HG03159 (cell line): ENCODE data around the gene EIF1AY.
"Not testable (repeated sequence)": the region's sequence is repeated elsewhere in the genome, so short reads cannot be mapped to it uniquely, and the experiment has no call there.

Source experiments
- ATAC-seq: cut with Tn5 transposase; IDR thresholded peaks from one replicate; pipeline ENCODE4 v1.9.1; 2021; ENCODE audit warnings: mild to moderate bottlenecking, moderate library complexity; ENCODE audit not compliant: unreplicated experiment

Gene EIF1AY, protein sequence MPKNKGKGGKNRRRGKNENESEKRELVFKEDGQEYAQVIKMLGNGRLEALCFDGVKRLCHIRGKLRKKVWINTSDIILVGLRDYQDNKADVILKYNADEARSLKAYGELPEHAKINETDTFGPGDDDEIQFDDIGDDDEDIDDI

DNA sequence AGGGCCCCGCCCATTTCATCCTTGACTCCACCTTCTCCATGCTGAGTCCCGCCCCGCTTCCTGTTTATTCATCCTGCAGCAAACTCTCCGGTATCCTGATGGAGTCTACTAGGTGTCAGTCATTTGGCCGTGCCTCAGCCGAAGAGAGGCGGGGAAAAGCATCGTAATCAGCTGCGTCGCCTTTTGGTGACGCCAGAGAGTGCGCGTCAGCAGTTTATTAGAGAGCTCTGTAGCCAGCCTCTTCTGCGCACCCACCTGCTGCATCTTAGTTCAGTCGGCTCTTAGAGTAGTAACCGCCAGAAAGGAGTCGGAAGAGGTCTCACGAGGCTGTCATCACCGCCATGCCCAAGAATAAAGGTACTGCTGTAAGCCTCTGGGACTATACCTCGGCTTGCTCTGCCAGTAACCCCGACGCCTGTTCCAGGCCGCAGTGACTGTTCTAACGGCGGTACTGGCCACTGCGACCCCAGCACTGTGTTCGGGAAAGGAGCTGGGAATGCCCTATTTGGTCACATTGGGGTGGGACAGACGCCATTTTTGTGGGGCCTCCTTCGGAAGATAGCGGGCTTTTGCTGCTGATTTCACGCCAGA lies at the start of gene EIF1AY:
Gene EIF1AY (plus strand): TSS at position 246 of the 591 bp plus-strand sequence. CDS start 96 bp downstream, at position 342.
- no peak for ATAC-seq

GRCh38 chrY:20528435-20528834 lies 47.1 kb upstream of the EIF1AY start:
- no peak for ATAC-seq

DNA sequence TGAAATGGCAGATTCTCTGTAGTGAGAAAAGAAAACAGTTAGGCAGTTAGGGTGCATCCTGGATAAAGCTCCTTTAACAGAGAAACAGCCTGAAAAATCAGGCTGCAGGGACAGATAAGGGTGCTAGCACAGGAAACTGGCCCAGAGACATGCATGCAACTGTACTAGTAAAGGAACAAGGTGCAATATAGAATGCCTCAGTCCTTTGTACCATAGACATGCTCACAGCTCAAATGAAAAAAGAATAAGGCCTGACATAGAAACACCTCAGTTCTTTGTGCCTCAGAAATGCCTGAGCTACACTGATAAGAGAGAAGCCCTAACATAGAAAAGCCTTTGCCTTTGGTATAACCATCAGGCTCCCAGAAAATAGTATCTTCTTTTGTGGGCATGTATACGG lies 37.4 kb upstream of the EIF1AY start:
- no peak for ATAC-seq

DNA sequence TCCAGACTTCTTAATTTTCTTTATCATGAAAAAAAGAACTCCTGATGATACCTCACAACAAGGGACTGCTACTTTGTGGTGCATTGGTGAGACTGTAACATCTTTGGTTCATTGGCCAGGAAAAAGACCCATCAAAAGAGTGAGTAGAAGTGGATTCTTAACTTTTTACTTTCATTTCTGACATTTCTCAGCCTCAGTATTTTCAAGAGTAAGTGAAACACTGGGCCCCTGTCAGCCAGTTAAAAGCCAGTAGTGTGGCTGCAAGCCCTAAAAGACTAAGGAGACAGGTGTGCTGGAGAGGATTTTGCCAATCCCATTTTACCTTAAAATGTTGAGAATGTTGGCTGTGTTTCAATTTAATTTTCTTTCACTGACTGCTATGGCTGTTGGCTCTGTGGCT lies 36.6 kb upstream of the EIF1AY start:
- ATAC-seq = no peak

DNA sequence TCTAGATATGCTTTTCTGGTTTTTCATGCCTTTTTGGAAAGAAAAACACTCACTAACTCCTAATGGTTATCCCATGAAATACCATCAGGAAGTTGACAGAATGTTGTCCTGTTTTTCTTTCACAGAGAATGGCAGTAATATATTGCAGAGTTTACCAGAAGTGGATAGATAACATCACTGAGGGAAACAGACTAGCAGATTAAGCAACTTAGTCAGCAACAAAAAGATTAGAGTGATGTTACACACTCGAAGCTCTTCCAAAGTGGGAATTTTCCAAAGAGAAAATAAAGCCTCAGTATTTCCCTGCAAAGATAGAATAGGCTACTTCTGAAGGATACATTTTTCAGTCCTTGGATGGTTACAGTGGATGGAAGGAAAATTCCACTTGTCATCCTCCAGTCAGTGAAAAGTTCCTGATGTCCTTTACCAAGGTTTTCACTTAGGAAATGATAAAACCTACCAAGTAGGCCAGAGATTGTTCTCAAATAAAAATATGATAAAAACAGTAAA lies 31.1 kb upstream of the EIF1AY start:
- ATAC-seq = no peak

DNA sequence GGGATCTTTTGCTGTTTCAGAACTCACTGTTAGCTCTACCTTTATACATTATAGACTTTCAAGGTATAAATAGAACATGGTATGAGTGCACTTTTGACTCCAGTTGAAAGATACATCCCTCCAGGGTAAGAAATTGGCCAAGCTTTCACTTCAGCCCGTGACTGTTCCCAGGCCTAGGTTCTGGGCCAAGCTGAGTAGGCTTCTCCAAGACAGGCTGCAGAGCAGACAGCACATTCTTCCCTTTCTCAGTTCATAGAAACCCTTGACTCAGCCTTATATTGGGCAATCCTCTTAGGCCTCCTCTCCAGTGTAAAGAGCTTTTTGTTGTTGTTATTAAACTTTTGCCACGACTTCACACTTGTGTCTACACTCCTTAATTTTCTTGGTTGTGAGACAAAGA lies 29.5 kb upstream of the EIF1AY start:
- no peak for ATAC-seq

DNA sequence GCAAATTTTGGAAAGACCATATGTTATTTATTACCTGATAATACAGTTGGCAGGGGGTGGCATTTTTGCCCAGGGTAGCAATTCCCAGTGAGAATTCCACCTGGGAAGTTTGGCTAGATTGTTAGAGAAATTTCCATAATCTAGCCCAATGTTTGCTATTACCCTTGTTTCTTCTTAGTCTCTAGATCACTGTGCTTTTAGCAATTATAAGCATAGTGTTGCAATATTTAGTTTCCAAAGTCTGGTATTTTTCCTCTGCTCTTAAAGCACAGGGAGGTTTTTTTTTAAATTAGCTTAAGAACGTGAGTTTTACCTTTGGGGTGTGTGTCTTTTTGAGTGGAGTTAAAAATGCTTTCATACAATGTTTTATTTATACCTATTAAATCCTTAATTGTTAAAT lies 26.3 kb upstream of the EIF1AY start:
- ATAC-seq = no peak

- ATAC-seq = no peak
Observed at GRCh38 chrY:20551840-20552239, 23.7 kb upstream of the EIF1AY start.

GRCh38 chrY:20552764-20553323 lies 22.7 kb upstream of the EIF1AY start:
- ATAC-seq = not testable (repeated sequence)

GRCh38 chrY:20555820-20556219 lies 19.8 kb upstream of the EIF1AY start:
- ATAC-seq = no peak

DNA sequence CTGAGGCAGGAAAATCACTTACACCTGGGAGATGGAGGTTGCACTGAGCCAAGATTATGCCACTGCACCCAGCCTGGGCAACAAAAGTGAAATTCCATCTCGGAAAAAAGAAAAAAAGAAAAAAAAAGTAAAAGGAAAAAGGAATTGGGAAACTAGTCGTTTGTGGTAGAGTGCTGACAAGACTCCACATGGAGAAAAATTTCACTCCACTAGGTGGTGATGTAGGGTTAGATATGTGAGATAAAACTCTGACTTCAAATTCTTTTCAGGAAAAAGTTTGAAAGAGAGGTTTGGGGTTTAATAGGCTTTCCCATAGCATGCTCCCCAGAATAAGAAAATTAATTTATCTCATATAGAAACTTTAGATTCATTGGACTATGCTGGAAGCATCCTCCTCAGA lies 16.9 kb upstream of the EIF1AY start:
- ATAC-seq = no peak

- ATAC-seq = no peak
Observed at GRCh38 chrY:20559873-20560512, 15.6 kb upstream of the EIF1AY start.

DNA sequence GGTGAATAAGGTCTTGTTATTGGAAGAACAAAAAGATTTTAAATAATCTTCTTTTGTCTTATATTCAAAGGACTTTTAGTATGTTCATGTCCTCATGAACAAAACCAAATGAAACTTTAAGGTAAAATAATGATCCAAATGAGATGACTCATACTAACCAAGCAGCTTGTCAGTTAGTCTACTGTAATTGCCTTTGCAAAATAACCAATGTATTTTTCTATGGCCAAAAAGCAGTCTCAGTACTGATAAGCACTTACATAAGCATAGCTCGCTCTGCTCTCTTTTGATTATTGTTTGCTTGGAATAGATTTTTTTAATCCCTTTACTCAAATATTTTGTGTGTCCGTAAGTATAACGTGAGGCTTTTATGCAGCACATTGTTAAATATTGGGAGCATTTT lies 4.3 kb upstream of the EIF1AY start:
- ATAC-seq = no peak

- ATAC-seq = no peak
Observed at GRCh38 chrY:20576506-20576905, 930 bp downstream of the EIF1AY start.

DNA sequence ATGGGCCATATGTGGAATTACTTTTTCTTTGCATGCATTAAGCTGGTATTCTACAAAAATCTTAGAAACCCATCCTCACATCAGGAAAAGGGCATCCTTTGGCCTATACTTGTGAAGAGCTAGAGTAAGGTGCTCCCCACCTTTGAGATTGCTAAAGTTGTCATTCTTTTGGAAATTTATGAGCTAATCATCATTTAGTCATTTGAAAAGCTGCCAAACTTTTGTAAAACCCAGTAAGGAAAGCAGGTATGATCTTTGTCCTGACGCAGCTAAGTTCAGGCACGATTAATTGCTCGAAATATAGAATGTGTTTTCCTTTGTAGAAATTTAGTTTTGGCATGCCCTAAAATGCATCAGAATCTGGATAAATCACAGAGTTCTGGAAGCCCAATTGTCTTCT lies 2.6 kb downstream of the EIF1AY start:
- no peak for ATAC-seq

GRCh38 chrY:20581687-20582086 lies 6.1 kb downstream of the EIF1AY start:
- ATAC-seq = no peak

GRCh38 chrY:20586161-20586560 lies 10.6 kb downstream of the EIF1AY start:
- no peak for ATAC-seq
